A673 (cell line): Measurements from ENCODE around the gene ALB.

Source experiments
- CTCF ChIP-seq: fragments of 300-800, 200-600 bp; sonication (generic); conservative IDR thresholded peaks from 2 replicates; pipeline ENCODE4 v1.5.1; 2017; ENCODE audit warnings: low read depth, mild to moderate bottlenecking, antibody characterized with exemption, low read length, moderate library complexity, mixed read lengths
- EZH2 ChIP-seq: fragments of 200-600 bp; sonication (generic); IDR thresholded peaks from 2 replicates; pipeline ENCODE4 v1.6.1; 2017; ENCODE audit warnings: borderline replicate concordance, low read depth, mild to moderate bottlenecking, mixed read lengths, antibody characterized with exemption, low read length; ENCODE audit not compliant: poor library complexity, severe bottlenecking

GRCh38 chr4:73443224-73443623, 39.1 kb downstream of the ALB start:
- TF ChIP-seq CTCF (no peak), EZH2 (no peak)
